Measurements from ENCODE around the gene HM13.
A peak's percentile ranks its signal among the peaks of the same experiment; 100 is the strongest.
"Not testable (repeated sequence)": the region's sequence is repeated elsewhere in the genome, so short reads cannot be mapped to it uniquely, and the experiment has no call there.

Gene HM13

GRCh38 chr20:31517373-31517772, 3.1 kb downstream of the HM13 start:
- no peaks in the 10 kb centered on the region for H3K27me3 Mint-ChIP-seq (ENCODE audit: low read depth)
- peaks cover 18% of the 10 kb centered on the region for H3K4me1 Mint-ChIP-seq (ENCODE audit: low read depth)
- peaks cover 16% of the 10 kb centered on the region for H3K36me3 Mint-ChIP-seq (ENCODE audit: low read depth)
- no peak overlapping the region for H3K27ac Mint-ChIP-seq
- no peaks in the 10 kb centered on the region for H3K9me3 Mint-ChIP-seq
- no peak overlapping the region for H3K4me3 Mint-ChIP-seq

- not testable (repeated sequence) for H3K27ac Mint-ChIP-seq; H3K4me3 Mint-ChIP-seq; H3K27me3 Mint-ChIP-seq (ENCODE audit: low read depth); H3K9me3 Mint-ChIP-seq
- peaks cover 23% of the 10 kb centered on the region for H3K36me3 Mint-ChIP-seq (ENCODE audit: low read depth)
- H3K4me1 Mint-ChIP-seq (ENCODE audit: low read depth) = peaks cover 21% of the 10 kb centered on the region
Measured at GRCh38 chr20:31521267-31521666, 7.0 kb downstream of the HM13 start.

GRCh38 chr20:31522731-31523130, 8.5 kb downstream of the HM13 start:
- Mint-ChIP-seq H3K9me3 (no peaks in the 10 kb centered on the region), H3K4me3 (no peak overlapping the region), H3K27ac (peak overlapping the region; percentile 5), H3K36me3 (ENCODE audit: low read depth) (peaks cover 33% of the 10 kb centered on the region), H3K4me1 (ENCODE audit: low read depth) (peaks cover 21% of the 10 kb centered on the region), H3K27me3 (ENCODE audit: low read depth) (no peaks in the 10 kb centered on the region)

GRCh38 chr20:31523361-31524283, 9.4 kb downstream of the HM13 start:
- H3K4me1 Mint-ChIP-seq (ENCODE audit: low read depth) = peaks cover 21% of the 10 kb centered on the region
- H3K27me3 Mint-ChIP-seq (ENCODE audit: low read depth) = no peaks in the 10 kb centered on the region
- H3K9me3 Mint-ChIP-seq = no peaks in the 10 kb centered on the region
- peaks cover 34% of the 10 kb centered on the region for H3K36me3 Mint-ChIP-seq (ENCODE audit: low read depth)
- no peak overlapping the region for H3K27ac Mint-ChIP-seq
- H3K4me3 Mint-ChIP-seq = no peak overlapping the region

- H3K4me1 Mint-ChIP-seq (ENCODE audit: low read depth) = peaks cover 6% of the 10 kb centered on the region
- no peaks in the 10 kb centered on the region for H3K27me3 Mint-ChIP-seq (ENCODE audit: low read depth)
Measured at GRCh38 chr20:31527266-31527665, 13.0 kb downstream of the HM13 start.

GRCh38 chr20:31535298-31535697, 21.1 kb downstream of the HM13 start:
- Mint-ChIP-seq H3K27ac (no peak overlapping the region), H3K27me3 (ENCODE audit: low read depth) (no peaks in the 10 kb centered on the region), H3K4me3 (no peak overlapping the region), H3K9me3 (no peaks in the 10 kb centered on the region), H3K36me3 (ENCODE audit: low read depth) (peaks cover 54% of the 10 kb centered on the region), H3K4me1 (ENCODE audit: low read depth) (peaks cover 24% of the 10 kb centered on the region)

More at GRCh38 chr20:31527266-31527665, 13.0 kb downstream of the HM13 start:
- H3K4me3 Mint-ChIP-seq = no peak overlapping the region
- H3K27ac Mint-ChIP-seq = no peak overlapping the region
- H3K9me3 Mint-ChIP-seq = no peaks in the 10 kb centered on the region
- peaks cover 33% of the 10 kb centered on the region for H3K36me3 Mint-ChIP-seq (ENCODE audit: low read depth)

GRCh38 chr20:31536575-31536974, 22.3 kb downstream of the HM13 start:
- Mint-ChIP-seq H3K4me1 (ENCODE audit: low read depth) (peaks cover 27% of the 10 kb centered on the region), H3K36me3 (ENCODE audit: low read depth) (peaks cover 47% of the 10 kb centered on the region), H3K9me3 (no peaks in the 10 kb centered on the region), H3K27ac (peak overlapping the region; percentile 32), H3K27me3 (ENCODE audit: low read depth) (no peaks in the 10 kb centered on the region), H3K4me3 (no peak overlapping the region)

GRCh38 chr20:31537116-31537871, 23.1 kb downstream of the HM13 start:
- Mint-ChIP-seq H3K4me1 (ENCODE audit: low read depth) (peaks cover 32% of the 10 kb centered on the region), H3K27me3 (ENCODE audit: low read depth) (no peaks in the 10 kb centered on the region), H3K36me3 (ENCODE audit: low read depth) (peaks cover 47% of the 10 kb centered on the region), H3K27ac (peak overlapping the region; percentile 56), H3K4me3 (no peak overlapping the region), H3K9me3 (no peaks in the 10 kb centered on the region)

- no peaks in the 10 kb centered on the region for H3K27me3 Mint-ChIP-seq (ENCODE audit: low read depth)
- H3K36me3 Mint-ChIP-seq (ENCODE audit: low read depth) = peaks cover 47% of the 10 kb centered on the region
- H3K4me1 Mint-ChIP-seq (ENCODE audit: low read depth) = peaks cover 30% of the 10 kb centered on the region
Measured at GRCh38 chr20:31537890-31538289, 23.6 kb downstream of the HM13 start.

GRCh38 chr20:31538326-31538725, 24.1 kb downstream of the HM13 start:
- H3K27ac Mint-ChIP-seq = peak overlapping the region; percentile 38
- H3K9me3 Mint-ChIP-seq = no peaks in the 10 kb centered on the region

More at GRCh38 chr20:31537890-31538289, 23.6 kb downstream of the HM13 start:
- no peaks in the 10 kb centered on the region for H3K9me3 Mint-ChIP-seq
- H3K4me3 Mint-ChIP-seq = no peak overlapping the region
- H3K27ac Mint-ChIP-seq = peak overlapping the region; percentile 38

GRCh38 chr20:31539636-31540035, 25.4 kb downstream of the HM13 start:
- H3K27ac Mint-ChIP-seq; H3K4me3 Mint-ChIP-seq; H3K27me3 Mint-ChIP-seq (ENCODE audit: low read depth); H3K9me3 Mint-ChIP-seq: not testable (repeated sequence)
- Mint-ChIP-seq H3K4me1 (ENCODE audit: low read depth) (peaks cover 35% of the 10 kb centered on the region), H3K36me3 (ENCODE audit: low read depth) (peaks cover 43% of the 10 kb centered on the region)

More at GRCh38 chr20:31538326-31538725, 24.1 kb downstream of the HM13 start:
- no peak overlapping the region for H3K4me3 Mint-ChIP-seq
- peaks cover 32% of the 10 kb centered on the region for H3K4me1 Mint-ChIP-seq (ENCODE audit: low read depth)
- no peaks in the 10 kb centered on the region for H3K27me3 Mint-ChIP-seq (ENCODE audit: low read depth)
- peaks cover 48% of the 10 kb centered on the region for H3K36me3 Mint-ChIP-seq (ENCODE audit: low read depth)

GRCh38 chr20:31540406-31540805, 26.2 kb downstream of the HM13 start:
- Mint-ChIP-seq H3K9me3 (no peaks in the 10 kb centered on the region), H3K4me1 (ENCODE audit: low read depth) (peaks cover 40% of the 10 kb centered on the region), H3K27ac (no peak overlapping the region), H3K4me3 (no peak overlapping the region), H3K36me3 (ENCODE audit: low read depth) (peaks cover 41% of the 10 kb centered on the region), H3K27me3 (ENCODE audit: low read depth) (no peaks in the 10 kb centered on the region)

GRCh38 chr20:31542201-31542842, 28.1 kb downstream of the HM13 start:
- Mint-ChIP-seq H3K27me3 (ENCODE audit: low read depth) (no peaks in the 10 kb centered on the region), H3K4me1 (ENCODE audit: low read depth) (peaks cover 35% of the 10 kb centered on the region), H3K27ac (peak overlapping the region; percentile 66), H3K36me3 (ENCODE audit: low read depth) (peaks cover 34% of the 10 kb centered on the region), H3K9me3 (no peaks in the 10 kb centered on the region), H3K4me3 (no peak overlapping the region)

GRCh38 chr20:31542963-31543362, 28.7 kb downstream of the HM13 start:
- no peak overlapping the region for H3K4me3 Mint-ChIP-seq
- H3K27ac Mint-ChIP-seq = peak overlapping the region; percentile 15
- H3K27me3 Mint-ChIP-seq (ENCODE audit: low read depth) = no peaks in the 10 kb centered on the region
- peaks cover 29% of the 10 kb centered on the region for H3K4me1 Mint-ChIP-seq (ENCODE audit: low read depth)
- H3K36me3 Mint-ChIP-seq (ENCODE audit: low read depth) = peaks cover 39% of the 10 kb centered on the region
- no peaks in the 10 kb centered on the region for H3K9me3 Mint-ChIP-seq
